Stimulated activated CD8-positive, alpha-beta memory T cell treated with anti-CD3 and anti-CD28 coated beads, Interleukin-12 subunit alpha, Interleukin-12 subunit beta, amount 100 ng/mL, for 24 hours (primary cell): Measurements from ENCODE around the gene ZNF18.
"Not testable (repeated sequence)": the region's sequence is repeated elsewhere in the genome, so short reads cannot be mapped to it uniquely, and the experiment has no call there.

Experiments used
- DNase-seq: peaks from one replicate; pipeline ENCODE4 v3.0.0-alpha.2; 2020; ENCODE audit errors: extremely low read depth

Gene ZNF18

GRCh38 chr17:11986179-11986941 lies 10.9 kb downstream of the ZNF18 start:
- DNase-seq, result no peak

- no peak for DNase-seq
Observed at GRCh38 chr17:11981862-11982261, 15.4 kb downstream of the ZNF18 start.

- no peak for DNase-seq
Observed at GRCh38 chr17:11980813-11981212, 16.5 kb downstream of the ZNF18 start.

- DNase-seq, result no peak
Observed at GRCh38 chr17:11979795-11980194, 17.5 kb downstream of the ZNF18 start.

GRCh38 chr17:11972741-11973140 lies 24.5 kb downstream of the ZNF18 start:
- DNase-seq, result not testable (repeated sequence)

- no peak for DNase-seq
Observed at GRCh38 chr17:11969565-11969964, 27.7 kb downstream of the ZNF18 start.

GRCh38 chr17:11954936-11955335 lies 42.3 kb downstream of the ZNF18 start:
- no peak for DNase-seq

- DNase-seq, result no peak
Observed at GRCh38 chr17:11953924-11954323, 43.4 kb downstream of the ZNF18 start.

GRCh38 chr17:11952610-11953009 lies 44.7 kb downstream of the ZNF18 start:
- DNase-seq, result no peak

- no peak for DNase-seq
Observed at GRCh38 chr17:11950771-11951519, 46.3 kb downstream of the ZNF18 start.

GRCh38 chr17:11949571-11949970 lies 47.7 kb downstream of the ZNF18 start:
- DNase-seq, result not testable (repeated sequence)

- DNase-seq, result no peak
Observed at GRCh38 chr17:11948789-11949188, 48.5 kb downstream of the ZNF18 start.

GRCh38 chr17:11944587-11944986 lies 52.7 kb downstream of the ZNF18 start:
- DNase-seq, result no peak

GRCh38 chr17:11943759-11944347 lies 53.4 kb downstream of the ZNF18 start:
- DNase-seq, result no peak

GRCh38 chr17:11943086-11943485 lies 54.2 kb downstream of the ZNF18 start:
- DNase-seq, result not testable (repeated sequence)

GRCh38 chr17:11940904-11941303 lies 56.4 kb downstream of the ZNF18 start:
- no peak for DNase-seq

GRCh38 chr17:11935734-11936406 lies 61.4 kb downstream of the ZNF18 start:
- DNase-seq, result no peak

GRCh38 chr17:11932337-11932898 lies 64.9 kb downstream of the ZNF18 start:
- no peak for DNase-seq

GRCh38 chr17:11928436-11928835 lies 68.8 kb downstream of the ZNF18 start:
- DNase-seq, result no peak
